Choroid plexus epithelial cell (primary cell): ENCODE results near the gene TMEM258.

Experiments
- DNase-seq: peaks from one replicate; pipeline ENCODE4 v3.0.0-alpha.2; 2010; ENCODE audit warnings: low read depth
- H3K4me3 ChIP-seq: 2 replicates; pipeline ENCODE4 v1.5.1; 2011; ENCODE audit warnings: low read depth, mild to moderate bottlenecking, control low read depth, low read length, moderate library complexity
- CTCF ChIP-seq: conservative IDR thresholded peaks from 2 replicates; pipeline ENCODE4 v1.5.1; 2011; ENCODE audit warnings: low read depth, mild to moderate bottlenecking, control low read depth, inconsistent platforms, low read length, moderate library complexity

The TMEM258 gene

GRCh38 chr11:61837411-61838005 lies 45.1 kb upstream of the TMEM258 start:
- DNase-seq, result no peak
- no peak for TF ChIP-seq CTCF
- H3K4me3 ChIP-seq, result no peak overlapping the region

DNA sequence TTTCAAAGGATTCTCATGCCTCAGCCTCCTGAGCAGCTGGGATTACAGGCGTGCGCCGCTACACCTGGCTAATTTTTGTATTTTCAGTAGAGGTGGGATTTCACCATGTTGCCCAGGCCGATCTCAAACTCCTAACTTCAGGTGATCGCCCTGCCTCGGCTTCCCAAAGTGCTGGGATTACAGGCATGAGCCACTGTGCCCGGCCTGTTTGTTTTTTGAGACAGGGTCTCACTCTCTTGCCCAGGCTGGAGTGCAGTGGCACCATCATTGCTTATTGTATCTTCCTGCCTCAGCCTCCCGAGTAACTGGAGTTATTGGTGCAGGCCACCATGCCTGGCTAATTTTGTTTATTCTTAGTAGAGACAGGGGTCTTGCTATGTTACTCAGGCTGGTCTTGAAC lies 43.8 kb upstream of the TMEM258 start:
- DNase-seq, result no peak
- no peak for TF ChIP-seq CTCF
- no peak overlapping the region for H3K4me3 ChIP-seq

DNA sequence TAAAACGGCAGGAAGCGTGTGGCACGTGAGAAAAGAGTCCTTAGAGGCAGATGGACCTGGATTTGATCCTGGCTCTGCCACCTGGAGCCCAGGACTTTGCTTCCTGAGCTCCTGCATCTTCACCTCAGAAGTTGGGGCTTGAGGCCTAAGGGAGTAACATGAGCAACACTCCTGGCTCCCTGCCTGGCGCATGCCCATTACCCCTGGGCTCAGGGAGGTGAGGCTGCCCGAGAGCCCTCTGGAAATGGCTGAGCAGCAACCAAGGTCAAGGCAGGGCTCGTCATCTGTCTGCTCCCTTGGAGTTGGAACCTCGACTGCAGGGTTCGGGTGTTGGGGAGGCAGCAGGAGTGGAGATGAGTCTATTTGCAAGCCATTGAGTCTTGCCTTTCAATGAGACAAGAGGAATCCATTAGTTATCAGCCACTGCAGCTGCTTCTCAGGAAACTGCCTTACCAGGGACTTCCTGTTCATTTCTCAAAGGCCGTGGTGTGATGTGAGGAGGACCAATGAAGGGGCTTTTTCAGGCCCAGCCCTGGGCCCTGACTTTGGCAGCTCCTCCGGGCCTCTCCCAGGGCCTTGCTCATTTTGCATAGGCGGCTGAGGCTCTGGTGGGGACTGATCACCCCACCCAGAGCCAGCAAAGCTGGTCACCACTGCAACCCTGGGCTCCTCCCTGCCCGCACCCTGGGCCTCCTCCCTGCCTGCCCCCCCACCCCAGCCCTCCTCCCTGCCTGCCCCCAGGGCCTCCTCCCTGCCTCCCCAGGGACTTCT lies 42.1 kb upstream of the TMEM258 start:
- TF ChIP-seq CTCF, result no peak
- no peak overlapping the region for H3K4me3 ChIP-seq
- DNase-seq, result peak; percentile 80

- DNase-seq, result no peak
- TF ChIP-seq CTCF, result no peak
- H3K4me3 ChIP-seq, result no peak overlapping the region
Measured at GRCh38 chr11:61833926-61834277, 41.5 kb upstream of the TMEM258 start.

DNA sequence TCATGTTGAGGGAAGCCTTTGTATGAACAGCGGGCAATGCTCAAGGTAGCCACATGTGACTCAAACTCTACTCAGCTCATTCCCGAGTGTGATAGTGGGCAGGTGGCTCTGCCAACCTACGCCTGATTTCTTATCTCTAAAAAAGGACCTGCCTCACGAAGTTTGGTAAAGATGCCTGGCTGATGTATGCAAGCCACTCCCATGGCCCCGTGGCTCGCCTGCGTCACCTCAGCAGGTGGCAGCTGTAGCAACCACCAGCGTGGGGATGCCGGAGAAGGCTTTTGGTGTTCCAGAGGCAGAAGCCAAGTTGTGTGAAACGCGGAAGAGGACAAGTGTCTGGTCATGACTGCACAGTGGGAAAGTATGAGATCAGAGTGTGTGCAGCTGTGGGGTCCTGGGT lies 41.1 kb upstream of the TMEM258 start:
- TF ChIP-seq CTCF, result no peak
- DNase-seq, result no peak
- H3K4me3 ChIP-seq, result no peak overlapping the region

GRCh38 chr11:61832754-61833153 lies 40.4 kb upstream of the TMEM258 start:
- TF ChIP-seq CTCF, result no peak
- no peak overlapping the region for H3K4me3 ChIP-seq
- DNase-seq, result no peak

GRCh38 chr11:61832207-61832606 lies 39.8 kb upstream of the TMEM258 start:
- DNase-seq, result no peak
- no peak overlapping the region for H3K4me3 ChIP-seq
- TF ChIP-seq CTCF, result no peak
